SJSA1 (cell line): Measurements from ENCODE around the gene MRPS24. TPM values are rescaled to one million over a fixed set of nuclear protein-coding genes. Genes with fewer than 3 reads are reported as not detected.
"Not testable (repeated sequence)": the region's sequence is repeated elsewhere in the genome, so short reads cannot be mapped to it uniquely, and the experiment has no call there.

Experiments
- DNase-seq, 2 experiments: peaks; one replicate each; pipeline ENCODE4 v3.0.0-alpha.2; 2015 to 2020; ENCODE audit warnings: low spot score in 2 of 2, low read depth in 1 of 2
- H3K27ac ChIP-seq: fragments of 250-450 bp; sonication (Bioruptor Pico); 2 replicates; pipeline ENCODE4 v1.5.1; 2020; ENCODE audit warnings: mild to moderate bottlenecking, moderate library complexity
- H3K27me3 ChIP-seq: fragments of 250-450 bp; sonication (Bioruptor Pico); replicated peaks from 2 replicates; pipeline ENCODE4 v1.5.1; 2020; ENCODE audit warnings: mild to moderate bottlenecking, moderate library complexity
- H3K36me3 ChIP-seq: fragments of 250-450 bp; sonication (Bioruptor Pico); 2 replicates; pipeline ENCODE4 v1.5.1; 2020; ENCODE audit warnings: mild to moderate bottlenecking
- H3K4me1 ChIP-seq: fragments of 250-450 bp; sonication (Bioruptor Pico); replicated peaks from 2 replicates; pipeline ENCODE4 v1.6.1; 2021; ENCODE audit warnings: mild to moderate bottlenecking
- H3K4me3 ChIP-seq: fragments of 250-450 bp; sonication (Bioruptor Pico); 2 replicates; pipeline ENCODE4 v1.5.1; 2020; ENCODE audit warnings: mild to moderate bottlenecking
- H3K9me3 ChIP-seq: fragments of 250-450 bp; sonication (Bioruptor Pico); replicated peaks from 2 replicates; pipeline ENCODE4 v1.5.1; 2020; ENCODE audit warnings: mild to moderate bottlenecking
- total RNA-seq: library from RNA; depleted of rRNA; stranded (reverse); fragments of >200 nt; shearing (Covaris generic); gene quantifications from 2 replicates; pipeline ENCODE4 v1.2.3, GENCODE V29; 2014; rRNA removed

Gene MRPS24
- 146 and 224 TPM in 2 replicates for total RNA-seq

GRCh38 chr7:43869006-43869866 lies at the start of gene MRPS24:
MRPS24 (minus strand) TSS chr7:43869517; CDS start chr7:43869495, 22 bp downstream.
- peak; percentile 85 to 95 for DNase-seq
- H3K27ac ChIP-seq = peak within 1 kb of the TSS; percentile 99
- peaks cover 43% of the 10 kb centered on the region for H3K4me1 ChIP-seq
- peak within 1 kb of the TSS; percentile 63 for H3K4me3 ChIP-seq
- peaks cover 26% of the 10 kb centered on the region for H3K36me3 ChIP-seq
- H3K9me3 ChIP-seq = no peaks in the 10 kb centered on the region
- no peaks in the 10 kb centered on the region for H3K27me3 ChIP-seq

DNA sequence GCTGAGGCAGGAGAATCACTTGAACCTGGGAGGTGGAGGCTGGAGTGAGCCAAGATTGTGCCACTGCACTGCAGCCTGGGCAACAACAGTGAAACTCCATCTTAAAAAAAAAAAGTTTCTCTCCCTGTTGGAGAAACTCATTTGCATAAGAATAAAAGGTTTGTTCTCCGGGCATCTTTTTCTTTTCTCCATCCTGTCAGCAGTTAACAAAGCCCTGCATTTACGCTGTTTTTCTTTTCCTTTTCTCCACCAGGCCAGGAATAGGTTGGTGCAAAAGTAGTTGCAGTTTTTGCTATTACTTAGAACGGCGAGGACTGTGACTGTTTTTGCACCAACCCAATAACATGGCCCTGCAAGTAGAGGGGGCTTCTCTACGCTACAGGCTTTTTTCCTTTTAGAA lies 46.6 kb upstream of the MRPS24 start:
- H3K27me3 ChIP-seq = no peaks in the 10 kb centered on the region
- H3K9me3 ChIP-seq = no peaks in the 10 kb centered on the region
- H3K4me1 ChIP-seq = no peaks in the 10 kb centered on the region
- no peak overlapping the region for H3K27ac ChIP-seq
- H3K36me3 ChIP-seq = no peaks in the 10 kb centered on the region
- DNase-seq = no peak
- no peak overlapping the region for H3K4me3 ChIP-seq

GRCh38 chr7:43914795-43915194 lies 45.5 kb upstream of the MRPS24 start:
- no peak for DNase-seq
- H3K36me3 ChIP-seq = no peaks in the 10 kb centered on the region
- no peaks in the 10 kb centered on the region for H3K27me3 ChIP-seq
- no peak overlapping the region for H3K27ac ChIP-seq
- H3K4me1 ChIP-seq = no peaks in the 10 kb centered on the region
- H3K9me3 ChIP-seq = no peaks in the 10 kb centered on the region
- H3K4me3 ChIP-seq = no peak overlapping the region

GRCh38 chr7:43906331-43907010 lies 37.2 kb upstream of the MRPS24 start, which contains the start of gene URGCP:
URGCP (minus strand) TSS chr7:43906596; CDS start chr7:43906575, 21 bp downstream.
- Histone ChIP-seq H3K27ac (peak within 1 kb of the TSS; percentile 55), H3K36me3 (peaks cover 14% of the 10 kb centered on the region), H3K4me1 (peaks cover 18% of the 10 kb centered on the region), H3K4me3 (peak within 1 kb of the TSS; percentile 88), H3K9me3 (no peaks in the 10 kb centered on the region), H3K27me3 (no peaks in the 10 kb centered on the region)
- peak in 1 of 2 experiments; percentile 47 for DNase-seq

DNA sequence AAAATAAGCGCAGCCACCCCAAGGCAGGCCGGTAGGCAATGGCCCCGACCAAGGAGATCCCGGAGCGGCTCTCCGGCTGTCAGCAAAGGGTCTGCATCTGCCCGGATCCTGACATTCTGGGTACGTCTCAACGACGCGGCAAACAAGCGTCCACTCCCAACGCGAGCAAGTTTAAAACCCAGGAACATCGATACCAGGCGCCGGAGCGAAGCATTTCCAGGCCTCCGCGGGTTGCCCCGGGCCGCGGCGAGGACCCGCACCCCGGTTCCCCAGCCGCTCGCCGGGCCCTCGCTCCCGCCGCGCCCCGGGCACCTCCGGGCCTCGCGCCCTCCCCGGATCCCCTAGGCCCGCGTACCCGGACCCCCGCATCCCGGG lies 36.6 kb upstream of the MRPS24 start:
- no peaks in the 10 kb centered on the region for H3K27me3 ChIP-seq
- peak; percentile 27 to 52 for DNase-seq
- peak overlapping the region; percentile 55 for H3K27ac ChIP-seq
- H3K9me3 ChIP-seq = no peaks in the 10 kb centered on the region
- H3K4me3 ChIP-seq = peak overlapping the region; percentile 88
- peaks cover 14% of the 10 kb centered on the region for H3K36me3 ChIP-seq
- peaks cover 18% of the 10 kb centered on the region for H3K4me1 ChIP-seq

GRCh38 chr7:43905209-43905946 lies 36.1 kb upstream of the MRPS24 start:
- H3K36me3 ChIP-seq = peaks cover 17% of the 10 kb centered on the region
- H3K27me3 ChIP-seq = no peaks in the 10 kb centered on the region
- DNase-seq = no peak
- peak overlapping the region; percentile 88 for H3K4me3 ChIP-seq
- peak overlapping the region; percentile 55 for H3K27ac ChIP-seq
- no peaks in the 10 kb centered on the region for H3K9me3 ChIP-seq
- H3K4me1 ChIP-seq = peaks cover 18% of the 10 kb centered on the region

DNA sequence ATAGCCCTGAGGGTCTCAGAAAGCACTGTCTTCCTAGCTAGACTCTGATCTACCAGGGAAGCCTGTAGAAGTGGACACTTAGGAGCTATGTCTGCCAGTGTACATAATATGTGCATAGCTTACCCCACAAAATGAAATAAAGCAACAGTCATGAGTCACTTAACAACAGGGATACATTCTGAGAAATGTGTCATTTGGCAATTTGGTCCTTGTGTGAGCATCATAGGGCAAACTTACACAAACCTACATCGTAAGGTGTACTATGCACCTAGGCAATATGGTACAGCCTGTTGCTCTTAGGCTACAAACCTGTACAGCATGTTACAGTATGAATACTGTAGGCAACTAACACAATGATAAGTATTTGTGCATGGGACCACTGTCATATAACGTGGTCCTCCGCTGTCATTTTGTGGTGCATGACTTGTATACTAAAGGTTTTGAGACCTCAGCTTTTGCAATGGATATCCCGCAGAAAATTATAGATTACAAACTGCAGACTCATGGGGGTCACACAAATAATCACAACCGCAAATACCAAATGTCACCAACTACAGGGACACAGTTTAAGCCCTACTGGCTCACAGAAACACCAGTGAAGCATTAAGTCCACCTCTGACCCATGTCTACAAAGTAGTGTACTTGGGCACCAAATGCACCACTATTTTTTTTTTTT lies 35.4 kb upstream of the MRPS24 start:
- Histone ChIP-seq H3K4me3 (no peak overlapping the region), H3K27me3 (no peaks in the 10 kb centered on the region), H3K27ac (no peak overlapping the region), H3K9me3 (no peaks in the 10 kb centered on the region), H3K36me3 (peaks cover 19% of the 10 kb centered on the region), H3K4me1 (peaks cover 18% of the 10 kb centered on the region)
- no peak for DNase-seq

GRCh38 chr7:43902542-43903054 lies 33.3 kb upstream of the MRPS24 start:
- no peaks in the 10 kb centered on the region for H3K9me3 ChIP-seq
- no peak overlapping the region for H3K4me3 ChIP-seq
- peaks cover 18% of the 10 kb centered on the region for H3K4me1 ChIP-seq
- no peak for DNase-seq
- no peaks in the 10 kb centered on the region for H3K27me3 ChIP-seq
- peaks cover 21% of the 10 kb centered on the region for H3K36me3 ChIP-seq
- H3K27ac ChIP-seq = no peak overlapping the region

DNA sequence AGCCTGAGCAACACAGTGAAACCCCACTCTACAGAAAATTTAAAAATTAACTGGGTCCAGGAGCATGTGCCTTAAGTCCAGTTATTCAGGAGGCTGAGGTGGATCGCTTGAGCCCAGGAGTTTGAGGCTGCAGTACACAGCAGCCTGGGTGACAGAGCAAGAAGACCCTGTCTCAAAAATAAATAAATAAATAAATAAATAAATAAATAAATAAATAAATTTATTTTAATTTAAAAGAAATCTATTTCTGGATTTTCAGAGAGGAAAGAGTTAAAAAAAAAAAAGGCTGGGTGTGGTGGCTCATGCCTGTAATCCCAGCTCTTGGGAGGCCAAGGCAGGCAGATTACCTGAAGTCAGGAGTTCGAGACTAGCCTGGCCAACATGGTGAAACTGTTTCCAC lies 29.3 kb upstream of the MRPS24 start:
- peaks cover 25% of the 10 kb centered on the region for H3K36me3 ChIP-seq
- not testable (repeated sequence) for H3K27me3 ChIP-seq, H3K4me3 ChIP-seq, DNase-seq, H3K27ac ChIP-seq, H3K9me3 ChIP-seq, H3K4me1 ChIP-seq

DNA sequence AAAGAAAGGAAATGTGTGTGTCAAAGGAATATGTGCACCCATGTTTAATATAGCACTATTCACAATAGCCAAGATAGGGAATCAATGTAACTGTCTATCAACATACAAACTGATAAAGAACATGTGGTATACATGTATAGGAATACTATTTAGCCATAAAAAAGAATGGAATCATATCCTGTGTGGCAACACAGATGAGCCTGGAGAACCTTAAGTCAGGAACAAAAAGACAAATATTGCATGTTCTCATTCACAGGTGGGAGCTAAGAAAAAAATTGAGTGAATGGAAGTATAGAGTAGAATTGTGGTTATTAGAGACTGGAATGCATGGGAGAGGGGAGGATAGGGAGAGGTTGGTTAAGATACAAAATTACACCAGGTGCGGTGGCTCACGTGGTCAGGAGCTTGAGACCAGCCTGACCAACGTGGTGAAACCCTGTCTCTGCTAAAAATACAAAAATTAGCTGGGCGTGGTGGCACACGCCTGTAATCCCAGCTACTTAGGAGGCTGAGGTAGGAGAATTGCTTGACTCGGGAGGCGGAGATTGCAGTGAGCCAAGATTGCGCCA lies 26.6 kb upstream of the MRPS24 start:
- Histone ChIP-seq H3K27me3 (no peaks in the 10 kb centered on the region), H3K4me3 (no peak overlapping the region), H3K4me1 (no peaks in the 10 kb centered on the region), H3K9me3 (no peaks in the 10 kb centered on the region), H3K27ac (no peak overlapping the region), H3K36me3 (peaks cover 20% of the 10 kb centered on the region; the same call in 1 of the 2 replicates)
- DNase-seq = no peak

GRCh38 chr7:43891069-43891955 lies 22.0 kb upstream of the MRPS24 start:
- Histone ChIP-seq H3K36me3 (peaks cover 18% of the 10 kb centered on the region), H3K9me3 (no peaks in the 10 kb centered on the region), H3K27ac (no peak overlapping the region), H3K27me3 (no peaks in the 10 kb centered on the region), H3K4me1 (peaks cover 10% of the 10 kb centered on the region), H3K4me3 (no peak overlapping the region)
- DNase-seq = no peak

DNA sequence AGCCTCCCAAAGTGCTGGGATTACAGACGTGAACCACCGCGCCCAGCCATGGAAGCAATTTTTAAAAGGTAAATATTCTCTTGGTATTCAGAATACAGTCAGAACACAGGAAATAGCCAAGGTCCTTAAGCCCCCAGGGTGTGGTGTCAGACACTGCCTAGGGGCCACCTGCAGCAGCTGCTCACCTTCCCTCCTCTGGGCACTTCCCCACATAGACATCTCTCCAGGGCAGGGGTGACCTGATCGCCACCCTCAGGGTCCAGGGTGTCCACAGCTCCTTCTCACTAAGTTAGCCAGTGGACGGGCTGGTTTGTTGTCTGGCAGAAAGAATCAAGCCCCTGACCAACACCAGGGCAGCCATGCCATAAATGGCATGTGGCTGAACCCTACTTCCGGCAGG lies 21.2 kb upstream of the MRPS24 start:
- no peak for DNase-seq
- H3K9me3 ChIP-seq = no peaks in the 10 kb centered on the region
- peaks cover 10% of the 10 kb centered on the region for H3K4me1 ChIP-seq
- H3K27me3 ChIP-seq = no peaks in the 10 kb centered on the region
- no peak overlapping the region for H3K27ac ChIP-seq
- H3K36me3 ChIP-seq = peaks cover 20% of the 10 kb centered on the region
- H3K4me3 ChIP-seq = no peak overlapping the region
